Calu3 (cell line): ENCODE measurements around the gene FN3K. TPM values are rescaled to one million over a fixed set of nuclear protein-coding genes. Genes with fewer than 3 reads are reported as not detected.
A peak's percentile ranks its signal among the peaks of the same experiment; 100 is the strongest.

Source experiments
- BruUV-seq: library from RNA; stranded (reverse); fragments of 400-500 nt; replicated peaks from 2 replicates; lab custom pipeline; 2021; lab: Mats Ljungman, UMichigan
- CTCF ChIA-PET: fragments of 300-600 bp; sonication (Branson Sonifier 250); formaldehyde crosslinking; loops from one replicate; lab custom pipeline; 2022; ENCODE audit warnings: antibody characterized with exemption; lab: Charles Lee
- DNase-seq: peaks from one replicate; pipeline ENCODE4 v3.0.0; 2022
- H3K27ac Mint-ChIP-seq: one replicate; pipeline ENCODE4 v1.8.0; 2022; ENCODE audit warnings: mixed read lengths; ENCODE audit not compliant: unreplicated experiment
- H3K27me3 Mint-ChIP-seq: one replicate; pipeline ENCODE4 v1.8.0; 2022; ENCODE audit warnings: mixed read lengths; ENCODE audit not compliant: unreplicated experiment
- H3K36me3 Mint-ChIP-seq: one replicate; pipeline ENCODE4 v1.8.0; 2022; ENCODE audit warnings: mild to moderate bottlenecking, moderate library complexity, mixed read lengths; ENCODE audit not compliant: insufficient read depth, unreplicated experiment
- H3K4me1 Mint-ChIP-seq: one replicate; pipeline ENCODE4 v1.8.0; 2022; ENCODE audit warnings: mild to moderate bottlenecking, low read depth, mixed read lengths; ENCODE audit not compliant: unreplicated experiment
- H3K4me3 Mint-ChIP-seq: one replicate; pipeline ENCODE4 v1.8.0; 2022; ENCODE audit warnings: mild to moderate bottlenecking, low read depth, moderate library complexity, mixed read lengths; ENCODE audit not compliant: unreplicated experiment
- H3K9me3 Mint-ChIP-seq: one replicate; pipeline ENCODE4 v1.8.0; 2022; ENCODE audit warnings: low read depth, mixed read lengths; ENCODE audit not compliant: unreplicated experiment
- CTCF ChIP-seq: fragments of 200-600 bp; IDR thresholded peaks from one replicate; pipeline ENCODE4 v1.8.0; 2022; ENCODE audit warnings: antibody characterized with exemption; ENCODE audit not compliant: unreplicated experiment
- intact Hi-C: fragments of 100-400 bp; cut with micrococcal nuclease; formaldehyde crosslinking; loops from one replicate; pipeline ENCODE4 v1.10.0; 2022; ENCODE audit not compliant: unreplicated experiment
- total RNA-seq: library from RNA; stranded (reverse); gene quantifications from 2 replicates; pipeline ENCODE4 v1.2.3, GENCODE V29; 2022

FN3K gene
- total RNA-seq, 1 experiment from 2014 or later, result 15.5 TPM

GRCh38 chr17:82710499-82711232 lies 24.7 kb upstream of the FN3K start:
- intact Hi-C loops, result no loop called here
- no peaks in the 10 kb centered on the region for H3K27me3 Mint-ChIP-seq
- H3K36me3 Mint-ChIP-seq, result no peaks in the 10 kb centered on the region
- H3K27ac Mint-ChIP-seq, result no peak overlapping the region
- H3K4me3 Mint-ChIP-seq, result no peak overlapping the region
- no peaks in the 10 kb centered on the region for H3K4me1 Mint-ChIP-seq
- H3K9me3 Mint-ChIP-seq, result no peaks in the 10 kb centered on the region
- CTCF ChIA-PET, result no interaction called here
- TF ChIP-seq CTCF, result no peak
- no TSS peak for BruUV-seq
- DNase-seq, result no peak

GRCh38 chr17:82713071-82713723 lies 22.2 kb upstream of the FN3K start:
- DNase-seq, result no peak
- Mint-ChIP-seq H3K9me3 (no peaks in the 10 kb centered on the region), H3K4me1 (peaks cover 10% of the 10 kb centered on the region), H3K27ac (no peak overlapping the region), H3K36me3 (peaks cover 24% of the 10 kb centered on the region), H3K27me3 (no peaks in the 10 kb centered on the region), H3K4me3 (no peak overlapping the region)
- intact Hi-C loops, result no loop called here
- CTCF ChIA-PET, result interaction anchor here (0.6 to 1.0 kb wide), 2 partner anchors 28 to 364 kb away, joined by 3 read pairs; no protein-coding TSS in a partner anchor
- BruUV-seq, result no TSS peak
- no peak for TF ChIP-seq CTCF

- peak within 1 kb of the TSS; percentile 58 for H3K4me3 Mint-ChIP-seq
- intact Hi-C loops, result no loop called here
- DNase-seq, result peak; percentile 89
- no TSS peak for BruUV-seq
- H3K27ac Mint-ChIP-seq, result peak within 1 kb of the TSS; percentile 66
- TF ChIP-seq CTCF, result no peak
- peaks cover 11% of the 10 kb centered on the region for H3K4me1 Mint-ChIP-seq
- H3K27me3 Mint-ChIP-seq, result no peaks in the 10 kb centered on the region
- peaks cover 31% of the 10 kb centered on the region for H3K36me3 Mint-ChIP-seq
- CTCF ChIA-PET, result interaction anchor here (0.5 to 1.6 kb wide), 10 partner anchors 14 to 226 kb away, joined by 3 to 12 read pairs (median 4); no protein-coding TSS in a partner anchor
- no peaks in the 10 kb centered on the region for H3K9me3 Mint-ChIP-seq
These were observed 19.0 kb upstream of the FN3K start, which contains the start of gene FN3KRP for GRCh38 chr17:82716203-82717010. TSS of gene FN3KRP (plus strand) at chr17:82716706. CDS start at chr17:82716756, 50 bp downstream.

DNA sequence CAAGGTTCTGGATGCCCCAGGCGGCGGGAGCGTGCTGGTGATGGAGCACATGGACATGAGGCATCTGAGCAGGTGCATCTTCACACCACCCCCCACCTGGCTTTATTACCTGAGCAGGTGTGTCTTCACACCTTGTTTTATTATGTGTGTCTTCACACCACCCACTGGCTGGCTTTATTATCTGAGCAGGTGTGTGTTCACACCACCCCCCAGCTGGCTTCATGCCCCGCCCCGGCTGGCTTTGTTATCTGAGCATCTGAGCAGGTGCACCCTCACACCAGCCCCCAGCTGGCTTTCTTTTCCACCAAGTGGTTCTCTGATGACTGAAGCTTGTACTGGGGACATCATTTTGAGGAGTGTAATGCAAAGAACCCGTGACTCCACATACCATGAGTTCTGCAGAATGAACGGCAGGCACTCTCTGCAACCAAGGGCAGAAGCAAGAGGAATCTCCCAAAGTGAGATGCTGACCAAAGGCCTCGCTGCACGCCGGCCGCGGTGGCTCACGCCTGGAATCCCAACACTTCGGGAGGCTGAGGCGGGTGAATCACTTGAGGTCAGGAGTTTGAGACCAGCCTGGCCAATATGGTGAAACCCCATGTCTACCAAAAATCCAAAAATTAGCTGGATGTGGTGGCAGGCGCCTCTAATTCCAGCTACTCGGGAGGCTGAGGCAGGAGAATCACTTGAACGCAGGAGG lies 16.3 kb upstream of the FN3K start:
- no peak overlapping the region for H3K27ac Mint-ChIP-seq
- no peak for DNase-seq
- no peak for TF ChIP-seq CTCF
- intact Hi-C loops, result no loop called here
- BruUV-seq, result no TSS peak
- H3K36me3 Mint-ChIP-seq, result peaks cover 48% of the 10 kb centered on the region
- no peaks in the 10 kb centered on the region for H3K9me3 Mint-ChIP-seq
- peaks cover 11% of the 10 kb centered on the region for H3K4me1 Mint-ChIP-seq
- H3K27me3 Mint-ChIP-seq, result no peaks in the 10 kb centered on the region
- CTCF ChIA-PET, result no interaction called here
- no peak overlapping the region for H3K4me3 Mint-ChIP-seq
